Nephron progenitor cell (in vitro differentiated cells): ENCODE data around the gene FGF1.

ENCODE experiments used
- DNase-seq: peaks from one replicate; pipeline ENCODE4 v3.0.0; 2021
- H3K27ac Mint-ChIP-seq: 2 replicates; pipeline ENCODE4 v1.8.0; 2021; ENCODE audit warnings: mild to moderate bottlenecking, moderate library complexity, mixed read lengths
- H3K27me3 Mint-ChIP-seq: 2 replicates; pipeline ENCODE4 v1.8.0; 2021; ENCODE audit warnings: mild to moderate bottlenecking, low read depth, mixed read lengths; ENCODE audit not compliant: poor library complexity
- H3K36me3 Mint-ChIP-seq: 2 replicates; pipeline ENCODE4 v1.8.0; 2021; ENCODE audit warnings: low read depth, mixed read lengths
- H3K4me1 Mint-ChIP-seq: 2 replicates; pipeline ENCODE4 v1.8.0; 2021; ENCODE audit warnings: mixed read lengths
- H3K4me3 Mint-ChIP-seq: 2 replicates; pipeline ENCODE4 v1.8.0; 2021; ENCODE audit warnings: mild to moderate bottlenecking, moderate library complexity, mixed read lengths
- H3K9me3 Mint-ChIP-seq: 2 replicates; pipeline ENCODE4 v1.8.0; 2021; ENCODE audit warnings: mild to moderate bottlenecking, moderate library complexity, mixed read lengths
- CTCF ChIP-seq: fragments of 200-600 bp; sonication (generic); IDR thresholded peaks from 2 replicates; pipeline ENCODE4 v1.5.0; 2021; ENCODE audit warnings: antibody characterized with exemption

The FGF1 gene

GRCh38 chr5:142678529-142678928, 7.4 kb downstream of the FGF1 start:
- H3K27me3 Mint-ChIP-seq, result peaks cover 9% of the 10 kb centered on the region
- DNase-seq, result no peak
- peaks cover 32% of the 10 kb centered on the region for H3K4me1 Mint-ChIP-seq
- H3K27ac Mint-ChIP-seq, result no peak overlapping the region
- no peak overlapping the region for H3K4me3 Mint-ChIP-seq
- no peak for TF ChIP-seq CTCF
- H3K36me3 Mint-ChIP-seq, result no peaks in the 10 kb centered on the region
- H3K9me3 Mint-ChIP-seq, result no peaks in the 10 kb centered on the region

GRCh38 chr5:142677198-142677597, 8.7 kb downstream of the FGF1 start:
- TF ChIP-seq CTCF, result no peak
- Mint-ChIP-seq H3K4me1 (peaks cover 32% of the 10 kb centered on the region), H3K36me3 (no peaks in the 10 kb centered on the region), H3K27ac (no peak overlapping the region), H3K27me3 (peaks cover 9% of the 10 kb centered on the region), H3K4me3 (no peak overlapping the region), H3K9me3 (no peaks in the 10 kb centered on the region)
- no peak for DNase-seq

- H3K4me1 Mint-ChIP-seq, result peaks cover 32% of the 10 kb centered on the region
- no peak for DNase-seq
- H3K27me3 Mint-ChIP-seq, result peaks cover 9% of the 10 kb centered on the region
- H3K9me3 Mint-ChIP-seq, result no peaks in the 10 kb centered on the region
- H3K27ac Mint-ChIP-seq, result no peak overlapping the region
- H3K36me3 Mint-ChIP-seq, result no peaks in the 10 kb centered on the region
- no peak for TF ChIP-seq CTCF
- no peak overlapping the region for H3K4me3 Mint-ChIP-seq
These were observed 9.6 kb downstream of the FGF1 start for GRCh38 chr5:142676318-142676717.

GRCh38 chr5:142674531-142675469, 11.1 kb downstream of the FGF1 start:
- no peak overlapping the region for H3K27ac Mint-ChIP-seq
- H3K4me1 Mint-ChIP-seq, result peaks cover 32% of the 10 kb centered on the region
- H3K9me3 Mint-ChIP-seq, result no peaks in the 10 kb centered on the region
- TF ChIP-seq CTCF, result no peak
- no peak overlapping the region for H3K4me3 Mint-ChIP-seq
- H3K27me3 Mint-ChIP-seq, result peaks cover 9% of the 10 kb centered on the region
- DNase-seq, result no peak
- no peaks in the 10 kb centered on the region for H3K36me3 Mint-ChIP-seq

GRCh38 chr5:142671801-142672200, 14.1 kb downstream of the FGF1 start:
- Mint-ChIP-seq H3K27ac (no peak overlapping the region), H3K4me3 (no peak overlapping the region), H3K36me3 (no peaks in the 10 kb centered on the region), H3K4me1 (peaks cover 20% of the 10 kb centered on the region), H3K9me3 (no peaks in the 10 kb centered on the region), H3K27me3 (peaks cover 8% of the 10 kb centered on the region)
- no peak for DNase-seq
- TF ChIP-seq CTCF, result no peak

GRCh38 chr5:142671266-142671665, 14.6 kb downstream of the FGF1 start:
- no peak overlapping the region for H3K27ac Mint-ChIP-seq
- TF ChIP-seq CTCF, result no peak
- H3K4me1 Mint-ChIP-seq, result peaks cover 20% of the 10 kb centered on the region
- no peak overlapping the region for H3K4me3 Mint-ChIP-seq
- peaks cover 5% of the 10 kb centered on the region for H3K27me3 Mint-ChIP-seq
- DNase-seq, result no peak
- no peaks in the 10 kb centered on the region for H3K9me3 Mint-ChIP-seq
- H3K36me3 Mint-ChIP-seq, result no peaks in the 10 kb centered on the region
